Calu3 (cell line): ENCODE data around the gene GUCY1A2. TPM values are rescaled to one million over a fixed set of nuclear protein-coding genes. Genes with fewer than 3 reads are reported as not detected.

Experiments used
- BruUV-seq: library from RNA; stranded (reverse); fragments of 400-500 nt; replicated peaks from 2 replicates; lab custom pipeline; 2021; lab: Mats Ljungman, UMichigan
- CTCF ChIA-PET: fragments of 300-600 bp; sonication (Branson Sonifier 250); formaldehyde crosslinking; loops from one replicate; lab custom pipeline; 2022; ENCODE audit warnings: antibody characterized with exemption; lab: Charles Lee
- DNase-seq: peaks from one replicate; pipeline ENCODE4 v3.0.0; 2022
- H3K27ac Mint-ChIP-seq: one replicate; pipeline ENCODE4 v1.8.0; 2022; ENCODE audit warnings: mixed read lengths; ENCODE audit not compliant: unreplicated experiment
- H3K27me3 Mint-ChIP-seq: one replicate; pipeline ENCODE4 v1.8.0; 2022; ENCODE audit warnings: mixed read lengths; ENCODE audit not compliant: unreplicated experiment
- H3K36me3 Mint-ChIP-seq: one replicate; pipeline ENCODE4 v1.8.0; 2022; ENCODE audit warnings: mild to moderate bottlenecking, moderate library complexity, mixed read lengths; ENCODE audit not compliant: insufficient read depth, unreplicated experiment
- H3K4me1 Mint-ChIP-seq: one replicate; pipeline ENCODE4 v1.8.0; 2022; ENCODE audit warnings: mild to moderate bottlenecking, low read depth, mixed read lengths; ENCODE audit not compliant: unreplicated experiment
- H3K4me3 Mint-ChIP-seq: one replicate; pipeline ENCODE4 v1.8.0; 2022; ENCODE audit warnings: mild to moderate bottlenecking, low read depth, moderate library complexity, mixed read lengths; ENCODE audit not compliant: unreplicated experiment
- H3K9me3 Mint-ChIP-seq: one replicate; pipeline ENCODE4 v1.8.0; 2022; ENCODE audit warnings: low read depth, mixed read lengths; ENCODE audit not compliant: unreplicated experiment
- intact Hi-C: fragments of 100-400 bp; cut with micrococcal nuclease; formaldehyde crosslinking; loops from one replicate; pipeline ENCODE4 v1.10.0; 2022; ENCODE audit not compliant: unreplicated experiment
- total RNA-seq: library from RNA; stranded (reverse); gene quantifications from 2 replicates; pipeline ENCODE4 v1.2.3, GENCODE V29; 2022
- TF ChIP-seq, protein P1 (sequence below): fragments of 200-600 bp; IDR thresholded peaks from one replicate; pipeline ENCODE4 v1.8.0; 2022; ENCODE audit warnings: antibody characterized with exemption; ENCODE audit not compliant: unreplicated experiment

GUCY1A2 gene
- total RNA-seq, 1 experiment from 2014 or later = not detected

DNA sequence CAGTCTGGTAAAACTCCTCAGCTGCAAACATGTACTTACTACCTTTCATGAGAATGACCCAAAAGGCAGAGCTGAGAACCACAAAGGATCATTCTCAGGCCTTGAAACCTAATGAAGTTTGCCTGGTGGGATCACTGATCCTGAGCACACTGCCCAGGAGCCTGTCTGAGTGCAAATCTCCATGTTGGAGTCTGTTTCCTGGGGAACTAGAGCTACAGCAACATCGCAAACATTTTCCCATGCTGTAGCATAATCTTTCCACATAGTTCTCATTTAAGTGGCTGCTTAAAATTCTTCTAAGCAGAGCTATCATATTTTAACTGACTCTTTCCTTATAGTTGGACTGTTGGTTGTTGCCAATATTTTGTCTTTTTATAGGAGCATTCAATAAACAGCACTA is 58.5 kb downstream of the GUCY1A2 start:
- no TSS peak for BruUV-seq
- no peaks in the 10 kb centered on the region for H3K9me3 Mint-ChIP-seq
- CTCF ChIA-PET = no interaction called here
- DNase-seq = no peak
- intact Hi-C loops = no loop called here
- H3K27ac Mint-ChIP-seq = no peak overlapping the region
- H3K27me3 Mint-ChIP-seq = no peaks in the 10 kb centered on the region
- H3K4me3 Mint-ChIP-seq = no peak overlapping the region
- TF ChIP-seq, protein P1, sequence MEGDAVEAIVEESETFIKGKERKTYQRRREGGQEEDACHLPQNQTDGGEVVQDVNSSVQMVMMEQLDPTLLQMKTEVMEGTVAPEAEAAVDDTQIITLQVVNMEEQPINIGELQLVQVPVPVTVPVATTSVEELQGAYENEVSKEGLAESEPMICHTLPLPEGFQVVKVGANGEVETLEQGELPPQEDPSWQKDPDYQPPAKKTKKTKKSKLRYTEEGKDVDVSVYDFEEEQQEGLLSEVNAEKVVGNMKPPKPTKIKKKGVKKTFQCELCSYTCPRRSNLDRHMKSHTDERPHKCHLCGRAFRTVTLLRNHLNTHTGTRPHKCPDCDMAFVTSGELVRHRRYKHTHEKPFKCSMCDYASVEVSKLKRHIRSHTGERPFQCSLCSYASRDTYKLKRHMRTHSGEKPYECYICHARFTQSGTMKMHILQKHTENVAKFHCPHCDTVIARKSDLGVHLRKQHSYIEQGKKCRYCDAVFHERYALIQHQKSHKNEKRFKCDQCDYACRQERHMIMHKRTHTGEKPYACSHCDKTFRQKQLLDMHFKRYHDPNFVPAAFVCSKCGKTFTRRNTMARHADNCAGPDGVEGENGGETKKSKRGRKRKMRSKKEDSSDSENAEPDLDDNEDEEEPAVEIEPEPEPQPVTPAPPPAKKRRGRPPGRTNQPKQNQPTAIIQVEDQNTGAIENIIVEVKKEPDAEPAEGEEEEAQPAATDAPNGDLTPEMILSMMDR = no peak
- no peaks in the 10 kb centered on the region for H3K4me1 Mint-ChIP-seq
- H3K36me3 Mint-ChIP-seq = no peaks in the 10 kb centered on the region

DNA sequence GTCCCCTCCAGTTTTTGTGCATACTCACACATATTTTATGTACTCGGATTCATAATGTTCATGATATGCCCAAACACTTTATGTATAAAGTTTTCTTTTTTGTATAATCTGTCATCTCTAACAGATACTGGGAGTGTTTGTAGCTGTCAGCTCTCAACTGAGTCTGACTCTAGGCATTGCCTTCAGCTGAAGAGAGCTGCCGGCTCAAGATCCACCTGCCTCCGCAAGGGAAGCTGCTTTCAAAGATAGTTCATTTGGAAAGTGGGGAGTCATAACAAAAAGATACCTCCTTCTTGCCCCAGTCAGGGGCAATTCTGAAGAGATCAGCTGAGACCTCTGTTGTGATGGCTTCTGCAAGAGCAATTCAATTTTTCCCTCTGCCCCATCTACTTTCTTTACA is 58.9 kb downstream of the GUCY1A2 start:
- no peaks in the 10 kb centered on the region for H3K4me1 Mint-ChIP-seq
- no peaks in the 10 kb centered on the region for H3K36me3 Mint-ChIP-seq
- intact Hi-C loops = no loop called here
- CTCF ChIA-PET = no interaction called here
- H3K9me3 Mint-ChIP-seq = no peaks in the 10 kb centered on the region
- no peak overlapping the region for H3K4me3 Mint-ChIP-seq
- H3K27ac Mint-ChIP-seq = no peak overlapping the region
- TF ChIP-seq, protein P1 = no peak
- H3K27me3 Mint-ChIP-seq = no peaks in the 10 kb centered on the region
- DNase-seq = no peak
- no TSS peak for BruUV-seq

DNA sequence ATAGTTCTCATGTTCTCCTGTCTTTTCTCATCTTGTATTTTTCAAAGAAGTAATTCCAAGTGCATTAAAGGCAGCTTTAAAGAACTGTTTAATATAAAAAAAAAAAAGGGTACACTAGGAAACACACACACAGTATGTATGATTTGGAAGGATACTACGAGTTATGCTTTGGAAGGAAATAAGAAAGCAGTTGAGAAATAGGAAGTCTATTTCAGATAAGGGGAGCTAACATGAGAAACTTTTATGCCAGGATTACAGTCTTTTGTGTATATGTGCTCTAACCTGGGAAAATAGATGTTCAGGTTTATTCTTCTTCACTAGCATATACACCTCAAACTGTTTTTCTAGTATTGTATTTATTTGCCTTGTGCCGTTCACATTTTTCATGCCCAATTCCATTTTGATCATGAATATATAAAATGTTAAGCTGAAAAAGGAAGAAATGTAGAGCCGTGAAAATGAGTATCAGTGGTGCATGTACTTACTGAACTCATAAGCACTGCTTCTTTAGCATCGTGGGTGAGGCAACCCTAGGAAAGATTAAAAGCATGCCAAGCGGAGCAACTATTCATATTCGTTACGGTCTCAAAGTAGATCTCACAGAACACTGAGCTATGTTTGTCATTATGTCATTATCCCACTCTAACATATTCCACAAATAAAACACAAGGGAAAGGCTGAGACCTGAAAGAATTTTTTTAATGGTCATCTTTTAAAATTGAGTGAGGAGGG is 59.6 kb downstream of the GUCY1A2 start:
- TF ChIP-seq, protein P1 = no peak
- CTCF ChIA-PET = no interaction called here
- no peak overlapping the region for H3K4me3 Mint-ChIP-seq
- H3K36me3 Mint-ChIP-seq = no peaks in the 10 kb centered on the region
- H3K27me3 Mint-ChIP-seq = no peaks in the 10 kb centered on the region
- H3K4me1 Mint-ChIP-seq = no peaks in the 10 kb centered on the region
- no peak overlapping the region for H3K27ac Mint-ChIP-seq
- peaks cover 4% of the 10 kb centered on the region for H3K9me3 Mint-ChIP-seq
- intact Hi-C loops = no loop called here
- no TSS peak for BruUV-seq
- no peak for DNase-seq

DNA sequence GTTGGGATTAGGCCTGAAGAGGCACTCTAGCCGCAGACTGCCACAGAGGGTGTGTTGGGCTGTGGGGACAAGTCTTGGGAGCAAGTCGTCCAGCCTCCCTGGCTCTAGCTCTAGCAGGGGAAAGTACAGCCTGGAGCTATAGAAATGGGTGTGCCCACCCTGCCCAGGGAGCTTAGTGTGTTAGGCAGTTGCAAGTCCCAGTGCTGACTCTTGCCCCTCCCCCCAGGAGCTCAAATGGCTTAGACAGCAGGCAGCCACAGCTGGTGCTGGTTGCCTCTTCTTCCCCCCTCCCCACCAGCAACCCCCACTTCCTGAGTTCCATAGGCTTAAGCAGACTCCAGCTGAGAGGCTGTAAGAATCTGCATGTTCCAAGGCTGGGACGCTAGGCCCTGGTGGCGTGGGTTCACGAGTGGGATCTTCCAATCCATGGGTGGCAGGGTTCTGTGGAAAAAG is 61.2 kb downstream of the GUCY1A2 start:
- CTCF ChIA-PET = no interaction called here

More for the DNA sequence above, 61.2 kb downstream of the GUCY1A2 start:
- intact Hi-C loops = no loop called here
- H3K9me3 Mint-ChIP-seq = peaks cover 4% of the 10 kb centered on the region
- H3K4me1 Mint-ChIP-seq = no peaks in the 10 kb centered on the region
- H3K27me3 Mint-ChIP-seq = no peaks in the 10 kb centered on the region
- H3K27ac Mint-ChIP-seq = no peak overlapping the region
- BruUV-seq = no TSS peak
- TF ChIP-seq, protein P1 = no peak
- H3K4me3 Mint-ChIP-seq = no peak overlapping the region
- H3K36me3 Mint-ChIP-seq = no peaks in the 10 kb centered on the region
- DNase-seq = no peak
